Natural killer cell treated with Interleukin-12 subunit alpha and Interleukin-12 subunit beta and Interleukin-15 and Interleukin-18, amount 100 ng/mL, for 72 hours (primary cell): ENCODE measurements around the gene MRPL50. TPM values are rescaled to one million over a fixed set of nuclear protein-coding genes. Genes with fewer than 3 reads are reported as not detected.

Experiments used
- ATAC-seq, 2 donors: fragments of 150-1000 bp; cut with Tn5 transposase in 1 of 2; sonication (Bioruptor Pico), chemical (Tn5 transposase) in 1 of 2; 2 replicates each; pipeline ENCODE4 v1.10.0; 2021
- DNase-seq: peaks from one replicate; pipeline ENCODE4 v3.0.0; 2022; ENCODE audit warnings: low spot score
- H3K27ac Mint-ChIP-seq, 2 donors: 1 replicate in 1 of 2; 2 replicates in 1 of 2; pipeline ENCODE4 v1.8.0; 2022; ENCODE audit warnings: mixed read lengths in 2 of 2, mild to moderate bottlenecking in 1 of 2, moderate library complexity in 1 of 2
- H3K27me3 Mint-ChIP-seq, 2 donors: 1 replicate in 1 of 2; 2 replicates in 1 of 2; pipeline ENCODE4 v1.8.0; 2022; ENCODE audit warnings: mixed read lengths in 2 of 2
- H3K36me3 Mint-ChIP-seq: one replicate; pipeline ENCODE4 v1.8.0; 2022; ENCODE audit warnings: mixed read lengths
- H3K4me1 Mint-ChIP-seq, 2 donors: 1 replicate in 1 of 2; 2 replicates in 1 of 2; pipeline ENCODE4 v1.8.0; 2022; ENCODE audit warnings: low read depth in 2 of 2, mixed read lengths in 2 of 2, mild to moderate bottlenecking in 1 of 2
- H3K4me3 Mint-ChIP-seq: one replicate; pipeline ENCODE4 v1.8.0; 2022; ENCODE audit warnings: mixed read lengths
- H3K9me3 Mint-ChIP-seq: 2 replicates; pipeline ENCODE4 v1.8.0; 2022; ENCODE audit warnings: mixed read lengths
- total RNA-seq, 2 donors: library from RNA; stranded (reverse); gene quantifications; one replicate each; pipeline ENCODE4 v1.2.3, GENCODE V29; 2022

MRPL50 gene
- total RNA-seq, 2 donors from 2014 or later: 9.1 to 10.5 TPM

DNA sequence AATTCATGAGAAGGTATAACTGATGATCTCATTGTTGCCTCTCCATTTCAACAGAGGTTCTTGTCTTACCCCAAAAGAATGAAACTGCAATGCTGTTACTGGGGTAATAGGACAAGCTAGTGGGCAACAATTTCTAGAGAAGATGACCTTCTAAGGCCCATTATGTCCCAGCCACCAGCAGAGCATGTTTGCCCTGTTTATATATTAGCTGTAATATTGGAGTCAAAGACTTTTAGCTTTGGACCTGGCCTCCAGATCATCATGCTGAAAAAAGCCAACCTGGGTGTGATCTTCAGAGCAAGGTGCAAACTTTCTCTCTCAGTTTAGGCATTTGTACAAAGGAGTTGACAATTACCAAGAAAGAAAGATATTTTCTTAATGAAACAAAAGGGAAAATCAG is 33.8 kb upstream of the MRPL50 start:
- no peak overlapping the region for H3K4me3 Mint-ChIP-seq
- no peak for ATAC-seq

DNA sequence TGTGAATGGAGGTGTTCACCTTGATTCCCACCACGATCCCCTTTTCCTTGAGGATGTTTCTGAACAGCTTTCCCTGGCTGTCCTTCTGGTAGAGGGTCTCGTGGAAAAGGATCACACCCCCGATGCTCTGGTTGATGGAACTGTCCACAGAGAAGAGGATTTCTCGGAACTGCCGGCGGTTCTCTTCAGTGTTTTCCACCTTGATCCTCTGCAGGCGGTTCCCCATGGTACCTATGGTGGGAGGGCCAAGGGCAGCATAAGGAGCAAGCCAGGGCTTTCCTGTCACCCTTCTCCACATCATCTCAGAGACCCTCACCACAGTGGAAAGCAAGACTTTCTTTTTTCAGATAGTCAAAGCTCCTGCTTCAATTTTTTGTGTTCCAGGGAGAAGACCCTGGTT is 31.3 kb upstream of the MRPL50 start:
- no peak overlapping the region for H3K4me3 Mint-ChIP-seq

More for the DNA sequence above, 33.8 kb upstream of the MRPL50 start:
- Mint-ChIP-seq H3K36me3 (no peaks in the 10 kb centered on the region), H3K27ac (no peak overlapping the region), H3K27me3 (peaks cover 22 to 39% of the 10 kb centered on the region in 2 donors), H3K4me1 (no peaks in the 10 kb centered on the region), H3K9me3 (peaks cover 2% of the 10 kb centered on the region)
- DNase-seq: no peak

GRCh38 chr9:101428909-101429308 is 30.5 kb upstream of the MRPL50 start:
- Mint-ChIP-seq H3K4me1 (no peaks in the 10 kb centered on the region), H3K9me3 (peaks cover 5% of the 10 kb centered on the region), H3K4me3 (no peak overlapping the region), H3K27ac (no peak overlapping the region), H3K36me3 (peaks cover 6% of the 10 kb centered on the region), H3K27me3 (peaks cover 13 to 21% of the 10 kb centered on the region in 2 donors)
- DNase-seq: no peak
- no peak for ATAC-seq

More for the DNA sequence above, 31.3 kb upstream of the MRPL50 start:
- no peak for DNase-seq
- no peak for ATAC-seq
- Mint-ChIP-seq H3K36me3 (no peaks in the 10 kb centered on the region), H3K27ac (no peak overlapping the region), H3K27me3 (peaks cover 12 to 15% of the 10 kb centered on the region in 2 donors), H3K4me1 (no peaks in the 10 kb centered on the region), H3K9me3 (peaks cover 2% of the 10 kb centered on the region)

- no peak overlapping the region for H3K27ac Mint-ChIP-seq
- DNase-seq (no peak), ATAC-seq (no peak)
- no peak overlapping the region for H3K4me3 Mint-ChIP-seq
- H3K4me1 Mint-ChIP-seq: no peaks in the 10 kb centered on the region
- H3K9me3 Mint-ChIP-seq: peaks cover 11% of the 10 kb centered on the region
- H3K27me3 Mint-ChIP-seq: peaks cover 13 to 21% of the 10 kb centered on the region in 2 donors
- H3K36me3 Mint-ChIP-seq: peaks cover 14% of the 10 kb centered on the region
These were observed 29.7 kb upstream of the MRPL50 start for GRCh38 chr9:101427957-101428655.

DNA sequence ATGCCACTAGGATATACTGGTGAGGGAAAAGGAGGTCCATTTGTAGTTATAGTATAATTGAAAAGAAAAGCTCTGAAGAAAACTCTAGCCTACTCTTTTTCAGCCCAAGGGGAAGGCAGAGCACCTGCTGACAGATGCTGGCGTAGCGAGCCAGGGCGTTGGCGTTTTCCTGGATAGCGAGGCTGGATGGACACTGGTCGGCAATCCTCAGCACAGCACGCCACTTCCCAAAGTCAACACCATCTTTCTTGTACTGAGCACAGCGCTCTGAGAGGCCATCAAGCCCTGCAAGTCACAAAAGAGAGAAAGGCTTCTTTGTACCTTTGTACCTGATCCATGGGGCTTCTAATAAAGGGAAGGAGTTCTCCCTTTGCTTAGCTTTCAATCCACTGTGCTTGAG is 28.9 kb upstream of the MRPL50 start:
- DNase-seq: no peak
- Mint-ChIP-seq H3K27ac (no peak overlapping the region), H3K9me3 (peaks cover 12% of the 10 kb centered on the region), H3K4me1 (no peaks in the 10 kb centered on the region), H3K27me3 (peaks cover 13 to 21% of the 10 kb centered on the region in 2 donors), H3K4me3 (no peak overlapping the region), H3K36me3 (peaks cover 14% of the 10 kb centered on the region)
- no peak for ATAC-seq

DNA sequence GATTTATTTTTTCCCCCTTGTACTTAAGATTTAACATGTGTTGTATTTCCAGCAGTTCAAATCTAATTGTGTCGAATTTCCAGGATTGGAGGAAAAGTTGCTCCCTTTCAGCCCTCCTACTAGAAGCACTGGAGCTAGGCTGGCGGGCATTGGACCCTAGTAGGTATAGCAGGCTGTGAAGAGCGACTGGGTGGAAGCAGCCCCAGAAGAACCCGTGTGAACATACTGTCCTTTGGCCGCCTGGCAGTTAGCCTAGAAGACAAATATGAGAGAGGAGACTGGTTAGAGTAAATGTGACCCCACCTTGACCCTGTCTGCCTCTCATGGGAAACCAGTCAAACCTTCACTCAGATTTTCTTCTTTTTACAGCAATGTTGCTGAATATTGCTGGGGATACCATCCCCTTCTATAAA is 23.2 kb upstream of the MRPL50 start:
- ATAC-seq (no peak), DNase-seq (no peak)
- Mint-ChIP-seq H3K4me1 (no peaks in the 10 kb centered on the region), H3K4me3 (no peak overlapping the region), H3K36me3 (peaks cover 33% of the 10 kb centered on the region), H3K27ac (no peak overlapping the region), H3K27me3 (peaks cover 3 to 7% of the 10 kb centered on the region in 2 donors), H3K9me3 (peaks cover 22% of the 10 kb centered on the region)

DNA sequence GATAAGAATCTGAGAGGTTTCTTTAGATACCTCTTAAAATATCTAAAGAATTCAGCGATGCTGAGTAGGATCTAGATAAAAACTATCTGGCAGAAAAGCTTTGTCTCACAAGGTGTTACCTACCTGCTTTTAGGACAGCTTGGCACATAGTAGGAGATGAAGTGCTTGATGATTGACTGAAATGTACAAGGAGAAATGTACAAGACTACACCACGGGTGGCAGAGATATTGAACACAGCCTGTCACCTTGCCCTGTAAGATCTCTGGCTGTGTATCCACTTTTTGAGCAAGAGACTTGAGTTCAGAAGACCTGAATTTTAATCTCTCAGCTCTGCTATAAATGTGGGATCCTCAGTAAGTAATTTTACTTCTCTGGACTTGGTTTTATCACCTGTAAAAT is 21.4 kb upstream of the MRPL50 start:
- H3K27ac Mint-ChIP-seq: no peak overlapping the region
- H3K4me1 Mint-ChIP-seq: no peaks in the 10 kb centered on the region
- H3K4me3 Mint-ChIP-seq: no peak overlapping the region
- H3K27me3 Mint-ChIP-seq: peaks cover 3 to 7% of the 10 kb centered on the region in 2 donors
- peaks cover 40% of the 10 kb centered on the region for H3K36me3 Mint-ChIP-seq
- no peak for DNase-seq
- peaks cover 24% of the 10 kb centered on the region for H3K9me3 Mint-ChIP-seq
- no peak for ATAC-seq

GRCh38 chr9:101418518-101419430 is 20.4 kb upstream of the MRPL50 start:
- ATAC-seq: no peak
- DNase-seq: no peak
- Mint-ChIP-seq H3K9me3 (peaks cover 25% of the 10 kb centered on the region), H3K4me3 (no peak overlapping the region), H3K27me3 (no peaks in the 10 kb centered on the region), H3K4me1 (no peaks in the 10 kb centered on the region), H3K27ac (no peak overlapping the region), H3K36me3 (peaks cover 43% of the 10 kb centered on the region)

DNA sequence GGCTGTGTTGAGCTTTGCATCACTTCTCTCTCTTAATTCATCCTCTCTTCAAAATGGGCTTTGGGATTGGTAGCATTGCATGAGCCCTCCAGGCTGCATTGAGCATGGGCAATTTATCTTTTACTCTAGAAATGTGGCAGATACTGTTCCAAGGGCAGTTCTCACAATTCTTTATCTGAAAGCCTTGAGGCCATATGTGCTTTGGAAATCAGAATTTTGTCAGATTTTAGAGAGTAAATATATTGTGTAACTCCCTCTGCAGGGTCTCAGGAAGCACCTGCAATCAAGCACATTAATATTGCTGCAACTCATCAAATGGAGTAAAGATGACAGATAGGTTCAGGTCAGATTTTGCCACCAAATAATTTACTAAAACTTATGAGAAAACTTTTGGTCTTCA is 19.6 kb upstream of the MRPL50 start:
- Mint-ChIP-seq H3K36me3 (peaks cover 44% of the 10 kb centered on the region), H3K4me3 (no peak overlapping the region), H3K9me3 (peaks cover 26% of the 10 kb centered on the region), H3K27me3 (no peaks in the 10 kb centered on the region), H3K27ac (no peak overlapping the region), H3K4me1 (no peaks in the 10 kb centered on the region)
- ATAC-seq (no peak), DNase-seq (no peak)

DNA sequence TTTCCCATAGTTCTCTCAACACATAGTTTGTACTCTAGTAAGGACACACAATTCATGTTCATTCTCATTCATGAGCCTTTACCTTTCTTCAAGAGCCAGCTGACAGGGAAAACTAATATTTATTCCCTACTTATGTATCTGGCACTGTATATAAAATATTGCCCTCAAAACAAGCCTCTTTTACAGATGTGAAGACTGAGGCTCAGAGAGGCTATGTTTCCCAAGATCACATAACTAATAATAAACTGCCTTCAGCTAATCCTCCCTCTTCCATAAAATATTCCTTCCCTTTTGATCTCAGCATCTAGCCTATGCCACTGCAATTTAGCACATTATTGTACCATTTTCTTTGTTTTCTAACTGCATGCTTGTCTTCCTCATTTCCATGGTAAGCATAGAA is 19.0 kb upstream of the MRPL50 start:
- no peak for DNase-seq
- H3K4me3 Mint-ChIP-seq: no peak overlapping the region
- no peaks in the 10 kb centered on the region for H3K4me1 Mint-ChIP-seq
- peaks cover 50% of the 10 kb centered on the region for H3K36me3 Mint-ChIP-seq
- H3K9me3 Mint-ChIP-seq: peaks cover 31% of the 10 kb centered on the region
- no peaks in the 10 kb centered on the region for H3K27me3 Mint-ChIP-seq
- no peak for ATAC-seq
- no peak overlapping the region for H3K27ac Mint-ChIP-seq

- Mint-ChIP-seq H3K27ac (no peak overlapping the region), H3K4me3 (no peak overlapping the region), H3K9me3 (peaks cover 38% of the 10 kb centered on the region), H3K36me3 (peaks cover 65% of the 10 kb centered on the region), H3K4me1 (no peaks in the 10 kb centered on the region), H3K27me3 (no peaks in the 10 kb centered on the region)
- no peak for ATAC-seq
- no peak for DNase-seq
These were observed 17.2 kb upstream of the MRPL50 start for GRCh38 chr9:101415578-101415977.

GRCh38 chr9:101414839-101415238 is 16.4 kb upstream of the MRPL50 start:
- Mint-ChIP-seq H3K27me3 (no peaks in the 10 kb centered on the region), H3K9me3 (peaks cover 38% of the 10 kb centered on the region), H3K27ac (no peak overlapping the region), H3K4me3 (no peak overlapping the region), H3K36me3 (peaks cover 71% of the 10 kb centered on the region), H3K4me1 (no peaks in the 10 kb centered on the region)
- no peak for DNase-seq
- no peak for ATAC-seq

GRCh38 chr9:101409079-101409477 is 10.7 kb upstream of the MRPL50 start:
- peaks cover 3 to 7% of the 10 kb centered on the region in 2 donors for H3K4me1 Mint-ChIP-seq
- H3K27me3 Mint-ChIP-seq: no peaks in the 10 kb centered on the region
- no peak overlapping the region for H3K27ac Mint-ChIP-seq
- peaks cover 36% of the 10 kb centered on the region for H3K9me3 Mint-ChIP-seq
- DNase-seq (no peak), ATAC-seq (no peak)
- H3K36me3 Mint-ChIP-seq: peaks cover 89% of the 10 kb centered on the region
- H3K4me3 Mint-ChIP-seq: no peak overlapping the region
